B cell (primary cell): Measurements from ENCODE around the gene PLEKHM2. TPM values are rescaled to one million over a fixed set of nuclear protein-coding genes. Genes with fewer than 3 reads are reported as not detected.

ENCODE experiments used
- ATAC-seq: fragments of 200-7000 bp; cut with Tn5 transposase; one replicate; pipeline ENCODE4 v1.10.0; 2021; ENCODE audit warnings: low read depth, mild to moderate bottlenecking, moderate number of reproducible peaks, moderate library complexity
- CTCF ChIA-PET: fragments of 350-600 bp; sonication (Branson Sonifier 250); formaldehyde crosslinking; loops from one replicate; lab custom pipeline; 2021; ENCODE audit warnings: antibody characterized with exemption, inconsistent platforms; lab: Charles Lee
- POLR2A ChIA-PET: fragments of 350-600 bp; sonication (Branson Sonifier 250); formaldehyde crosslinking; loops from one replicate; lab custom pipeline; 2021; ENCODE audit warnings: antibody characterized with exemption; lab: Charles Lee
- DNase-seq: peaks from one replicate; pipeline ENCODE4 v3.0.0; 2013
- H2AFZ ChIP-seq: 2 replicates; pipeline ENCODE4 v1.6.1; 2012; ENCODE audit warnings: mild to moderate bottlenecking, low read depth, low read length; ENCODE audit not compliant: insufficient read depth, poor library complexity, severe bottlenecking
- H3K27ac ChIP-seq, 2 donors: 1 replicate in 1 of 2; 2 replicates in 1 of 2; pipeline ENCODE4 v1.5.1; 2012 to 2013; ENCODE audit warnings: low read length in 2 of 2, mild to moderate bottlenecking in 2 of 2, moderate library complexity in 1 of 2
- H3K27me3 ChIP-seq, 4 experiments: fragments of 200-600 bp in 1 of 4; sonication (generic) in 1 of 4; replicated peaks in 1 of 4; 1 replicate in 2 of 4; 2 replicates in 2 of 4; pipeline versions ENCODE4 v1.6.1 to v1.7.0; 2013 to 2016; ENCODE audit warnings: low read length in 3 of 4, mild to moderate bottlenecking in 2 of 4, mixed read lengths in 1 of 4, moderate library complexity in 1 of 4; ENCODE audit not compliant: insufficient read depth in 4 of 4, control insufficient read depth in 3 of 4; ENCODE audit errors: control extremely low read depth in 1 of 4
- H3K36me3 ChIP-seq, 2 experiments: replicated peaks in 1 of 2; 1 replicate in 1 of 2; 2 replicates in 1 of 2; pipeline versions ENCODE4 v1.6.1 to v1.7.1; 2013; ENCODE audit warnings: low read length in 1 of 2; ENCODE audit not compliant: insufficient read depth in 2 of 2, control insufficient read depth in 1 of 2; ENCODE audit errors: control extremely low read depth in 1 of 2, extremely low read depth in 1 of 2
- H3K4me1 ChIP-seq, 2 donors: fragments of 200-600 bp in 1 of 2; sonication (generic) in 1 of 2; 1 replicate in 1 of 2; 2 replicates in 1 of 2; pipeline versions ENCODE4 v1.5.1 to v1.6.1; 2013 to 2017; ENCODE audit warnings: low read length in 2 of 2; ENCODE audit not compliant: control insufficient read depth in 2 of 2, insufficient read depth in 2 of 2
- H3K4me2 ChIP-seq: replicated peaks from 2 replicates; pipeline ENCODE3; 2012; ENCODE audit warnings: mild to moderate bottlenecking, low read depth, low read length; ENCODE audit not compliant: poor library complexity, severe bottlenecking
- H3K4me3 ChIP-seq, 5 experiments: fragments of 200-600 bp in 1 of 5; sonication (generic) in 1 of 5; 1 replicate in 3 of 5; 2 replicates in 2 of 5; pipeline versions ENCODE4 v1.5.1 to v1.7.0; 2011 to 2016; ENCODE audit warnings: low read length in 4 of 5, mild to moderate bottlenecking in 4 of 5, low read depth in 2 of 5, control low read depth in 1 of 5, moderate library complexity in 1 of 5; ENCODE audit not compliant: insufficient read depth in 1 of 5; ENCODE audit errors: control extremely low read depth in 1 of 5, extremely low read depth in 1 of 5
- H3K79me2 ChIP-seq: fragments of 200-600 bp; sonication (generic); one replicate; pipeline ENCODE4 v1.6.0; 2016; ENCODE audit warnings: low read length; ENCODE audit not compliant: control insufficient read depth, insufficient read depth
- H3K9ac ChIP-seq: fragments of 200-600 bp; sonication (generic); 2 replicates; pipeline ENCODE4 v1.6.1; 2017; ENCODE audit warnings: mild to moderate bottlenecking, low read length, moderate library complexity
- H3K9me3 ChIP-seq, 3 donors: one replicate each; pipeline versions ENCODE4 v1.6.1 to v1.7.1; 2013; ENCODE audit warnings: low read length in 2 of 3; ENCODE audit not compliant: control insufficient read depth in 2 of 3, insufficient read depth in 1 of 3; ENCODE audit errors: control extremely low read depth in 1 of 3
- H4K20me1 ChIP-seq: 2 replicates; pipeline ENCODE4 v1.6.0; 2012; ENCODE audit warnings: mild to moderate bottlenecking, low read length; ENCODE audit not compliant: insufficient read depth, control insufficient read depth, poor library complexity, severe bottlenecking
- H3K27ac Mint-ChIP-seq: one replicate; pipeline ENCODE4 v1.8.0; 2021; ENCODE audit warnings: mixed read lengths
- H3K27me3 Mint-ChIP-seq: one replicate; pipeline ENCODE4 v1.8.0; 2021; ENCODE audit warnings: mixed read lengths
- H3K4me1 Mint-ChIP-seq: one replicate; pipeline ENCODE4 v1.8.0; 2021; ENCODE audit warnings: mixed read lengths
- H3K4me3 Mint-ChIP-seq: one replicate; pipeline ENCODE4 v1.8.0; 2021; ENCODE audit warnings: mixed read lengths
- H3K9me3 Mint-ChIP-seq: one replicate; pipeline ENCODE4 v1.8.0; 2022; ENCODE audit warnings: mixed read lengths; ENCODE audit not compliant: insufficient read depth
- CTCF ChIP-seq: fragments of 200-600 bp; IDR thresholded peaks from one replicate; pipeline ENCODE4 v1.8.0; 2022; ENCODE audit warnings: antibody characterized with exemption, mild to moderate bottlenecking
- EZH2 ChIP-seq: IDR thresholded peaks from 2 replicates; pipeline ENCODE4 v1.6.1; 2012; ENCODE audit warnings: borderline replicate concordance, low read depth, mild to moderate bottlenecking, moderate library complexity, low read length; ENCODE audit not compliant: insufficient read depth, poor library complexity, severe bottlenecking
- WGBS: methylation state at CpG from one replicate; pipeline ENCODE4 v1.1.5; 2013; ENCODE audit warnings: missing lambda C conversion rate; ENCODE audit not compliant: insufficient coverage; 5-methylcytosine and 5-hydroxymethylcytosine counted together
- intact Hi-C: fragments of 100-400 bp; cut with micrococcal nuclease; formaldehyde crosslinking; loops from one replicate; pipeline ENCODE4 v1.10.0; 2022
- polyA plus RNA-seq: library from polyadenylated mRNA; depleted of rRNA; stranded (reverse); fragments of >200 nt; gene quantifications from 2 replicates; pipeline ENCODE4 v1.2.3, GENCODE V29; 2012
- total RNA-seq, 2 donors: library from RNA; stranded (reverse); fragments of 120-200 nt in 1 of 2; gene quantifications; 1 replicate in 1 of 2; 2 replicates in 1 of 2; pipeline versions ENCODE4 v1.2.3 to v1.2.4, GENCODE V29; 2013 to 2022

PLEKHM2 gene
- total and polyA plus RNA-seq, 2 donors (not counting 1 experiment from before 2014, with no cell fraction given), result 99.7 to 120 TPM

- intact Hi-C loops, result no loop called here
- 80% methylated on average over 1 of the region's 15 CpGs for WGBS
- H3K9me3 Mint-ChIP-seq, result no peaks in the 10 kb centered on the region
- peaks cover 24% of the 10 kb centered on the region for H3K4me1 Mint-ChIP-seq
- ChIA-PET CTCF (no interaction called here), POLR2A (no interaction called here)
- DNase-seq, result no peak
- Histone ChIP-seq H3K27ac (no peak overlapping the region), H3K4me2 (no peak overlapping the region), H3K4me3 (no peak overlapping the region), H4K20me1 (peaks cover 79% of the 10 kb centered on the region), H3K9ac (no peak overlapping the region), H3K27me3 (no peaks in the 10 kb centered on the region), H3K9me3 (no peaks in the 10 kb centered on the region), H3K79me2 (peaks cover 97% of the 10 kb centered on the region), H3K4me1 (peaks cover 0 to 4% of the 10 kb centered on the region in 2 donors), H2AFZ (no peak overlapping the region), H3K36me3 (peaks cover 0 to 15% of the 10 kb centered on the region in 2 experiments)
- no peak for ATAC-seq
- no peak for TF ChIP-seq CTCF
- TF ChIP-seq EZH2, result no peak
- no peaks in the 10 kb centered on the region for H3K27me3 Mint-ChIP-seq
- no peak overlapping the region for H3K4me3 Mint-ChIP-seq
- H3K27ac Mint-ChIP-seq, result no peak overlapping the region
These were observed 24.5 kb downstream of the PLEKHM2 start for GRCh38 chr1:15708486-15709137.

- POLR2A ChIA-PET, result no interaction called here
These were observed 25.1 kb downstream of the PLEKHM2 start for GRCh38 chr1:15709226-15709625.

More at GRCh38 chr1:15709226-15709625, 25.1 kb downstream of the PLEKHM2 start:
- TF ChIP-seq CTCF, result no peak
- TF ChIP-seq EZH2, result no peak
- WGBS, result 100% methylated on average over 3 of the region's 4 CpGs
- Histone ChIP-seq H3K27me3 (no peaks in the 10 kb centered on the region), H3K9me3 (no peaks in the 10 kb centered on the region), H3K79me2 (peaks cover 91% of the 10 kb centered on the region), H3K9ac (no peak overlapping the region), H3K4me1 (peaks cover 0 to 4% of the 10 kb centered on the region in 2 donors), H3K4me3 (no peak overlapping the region), H2AFZ (no peak overlapping the region), H4K20me1 (peaks cover 77% of the 10 kb centered on the region), H3K4me2 (no peak overlapping the region), H3K27ac (no peak overlapping the region), H3K36me3 (peaks cover 0 to 16% of the 10 kb centered on the region in 2 experiments)
- no peak for ATAC-seq
- Mint-ChIP-seq H3K4me1 (peaks cover 23% of the 10 kb centered on the region), H3K27ac (no peak overlapping the region), H3K9me3 (no peaks in the 10 kb centered on the region), H3K27me3 (no peaks in the 10 kb centered on the region), H3K4me3 (no peak overlapping the region)
- no peak for DNase-seq
- intact Hi-C loops, result no loop called here
- CTCF ChIA-PET, result no interaction called here
